H1 (cell line): ENCODE measurements around the gene OR12D2.

ENCODE experiments used
- POLR2A ChIP-seq, 2 experiments: IDR thresholded peaks; 1 replicate in 1 of 2; 2 replicates in 1 of 2; pipeline ENCODE4 v1.6.1; 2011; ENCODE audit warnings: low read depth in 2 of 2, low read length in 2 of 2, mild to moderate bottlenecking in 2 of 2; ENCODE audit errors: control extremely low read depth in 1 of 2
- POLR2AphosphoS5 ChIP-seq: IDR thresholded peaks from 2 replicates; pipeline ENCODE4 v1.6.1; 2011; ENCODE audit warnings: low read depth, low read length
- RNF2 ChIP-seq: fragments of 200-900, 300-1000 bp; sonication (generic); IDR thresholded peaks from 2 replicates; pipeline ENCODE4 v1.7.1; 2016; ENCODE audit warnings: borderline replicate concordance, low read depth, mild to moderate bottlenecking, antibody characterized with exemption, low read length; ENCODE audit not compliant: poor library complexity, severe bottlenecking; ENCODE audit errors: missing control alignments
- TF ChIP-seq, protein P1 (sequence below), 3 experiments: IDR thresholded peaks; 1 replicate in 2 of 3; 2 replicates in 1 of 3; pipeline versions ENCODE4 v1.5.1 to v1.6.1; 2011; ENCODE audit warnings: low read length in 3 of 3, mild to moderate bottlenecking in 3 of 3, inconsistent platforms in 2 of 3, low read depth in 1 of 3, moderate library complexity in 1 of 3; ENCODE audit not compliant: insufficient read depth in 1 of 3; ENCODE audit errors: control extremely low read depth in 1 of 3

DNA sequence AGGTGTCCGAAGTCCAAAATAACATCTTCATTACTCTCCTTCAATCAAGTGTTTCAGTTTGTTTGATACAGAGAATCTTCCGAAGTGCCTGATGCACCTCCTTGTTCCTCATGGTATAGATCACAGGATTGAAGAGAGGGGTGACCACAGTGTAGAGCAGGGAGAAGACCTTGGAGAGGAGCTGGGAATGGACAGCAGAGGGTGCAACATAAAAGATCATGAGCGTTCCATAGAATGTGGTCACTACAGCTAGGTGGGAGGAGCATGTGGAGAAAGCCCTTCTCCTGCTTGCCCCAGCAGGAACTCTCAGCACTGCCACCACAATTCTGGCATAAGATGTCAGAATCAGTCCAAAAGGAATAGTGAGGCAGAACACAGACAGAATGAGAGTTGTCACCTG is 31.2 kb downstream of the OR12D2 start:
- TF ChIP-seq, protein P1, sequence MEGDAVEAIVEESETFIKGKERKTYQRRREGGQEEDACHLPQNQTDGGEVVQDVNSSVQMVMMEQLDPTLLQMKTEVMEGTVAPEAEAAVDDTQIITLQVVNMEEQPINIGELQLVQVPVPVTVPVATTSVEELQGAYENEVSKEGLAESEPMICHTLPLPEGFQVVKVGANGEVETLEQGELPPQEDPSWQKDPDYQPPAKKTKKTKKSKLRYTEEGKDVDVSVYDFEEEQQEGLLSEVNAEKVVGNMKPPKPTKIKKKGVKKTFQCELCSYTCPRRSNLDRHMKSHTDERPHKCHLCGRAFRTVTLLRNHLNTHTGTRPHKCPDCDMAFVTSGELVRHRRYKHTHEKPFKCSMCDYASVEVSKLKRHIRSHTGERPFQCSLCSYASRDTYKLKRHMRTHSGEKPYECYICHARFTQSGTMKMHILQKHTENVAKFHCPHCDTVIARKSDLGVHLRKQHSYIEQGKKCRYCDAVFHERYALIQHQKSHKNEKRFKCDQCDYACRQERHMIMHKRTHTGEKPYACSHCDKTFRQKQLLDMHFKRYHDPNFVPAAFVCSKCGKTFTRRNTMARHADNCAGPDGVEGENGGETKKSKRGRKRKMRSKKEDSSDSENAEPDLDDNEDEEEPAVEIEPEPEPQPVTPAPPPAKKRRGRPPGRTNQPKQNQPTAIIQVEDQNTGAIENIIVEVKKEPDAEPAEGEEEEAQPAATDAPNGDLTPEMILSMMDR (IDR thresholded peaks at IDR 0.05; ENCODE audit: control extremely low read depth in 1 of 3, insufficient read depth in 1 of 3, low read depth in 1 of 3, low read length in 3 of 3) = no peak
- no peak for TF ChIP-seq POLR2AphosphoS5
- TF ChIP-seq POLR2A (IDR thresholded peaks at IDR 0.05; ENCODE audit: control extremely low read depth in 1 of 2, low read depth in 2 of 2, low read length in 2 of 2) = no peak
- TF ChIP-seq RNF2 = no peak
